A204.1 (cell line): ENCODE data around the gene UVRAG.

Source experiments
- FAIRE-seq: peaks from 2 replicates; lab custom pipeline; 2012; peaks lifted over from hg19 to GRCh38; lab: Jason Lieb, UNC

UVRAG gene

GRCh38 chr11:75784085-75784478 lies 30.9 kb upstream of the UVRAG start:
- no peak for FAIRE-seq

- no peak for FAIRE-seq
These were observed 30.5 kb upstream of the UVRAG start for GRCh38 chr11:75784506-75784905.

- FAIRE-seq, result no peak
These were observed 29.8 kb upstream of the UVRAG start for GRCh38 chr11:75785187-75785586.

- FAIRE-seq, result no peak
These were observed 28.8 kb upstream of the UVRAG start for GRCh38 chr11:75786101-75786736.

GRCh38 chr11:75789521-75789920 lies 25.5 kb upstream of the UVRAG start:
- FAIRE-seq, result no peak

GRCh38 chr11:75790986-75791385 lies 24.0 kb upstream of the UVRAG start:
- no peak for FAIRE-seq

- no peak for FAIRE-seq
These were observed 22.8 kb upstream of the UVRAG start for GRCh38 chr11:75792127-75792731.

GRCh38 chr11:75792997-75793800 lies 21.8 kb upstream of the UVRAG start:
- FAIRE-seq, result no peak

GRCh38 chr11:75793966-75794365 lies 21.0 kb upstream of the UVRAG start:
- no peak for FAIRE-seq

GRCh38 chr11:75795276-75796090 lies 19.5 kb upstream of the UVRAG start:
- FAIRE-seq, result no peak

GRCh38 chr11:75796091-75796435 lies 18.9 kb upstream of the UVRAG start:
- no peak for FAIRE-seq

- FAIRE-seq, result no peak
These were observed 17.9 kb upstream of the UVRAG start for GRCh38 chr11:75797116-75797515.

- FAIRE-seq, result no peak
These were observed 17.2 kb upstream of the UVRAG start for GRCh38 chr11:75797792-75798191.

GRCh38 chr11:75800136-75800675 lies 14.8 kb upstream of the UVRAG start:
- no peak for FAIRE-seq

- FAIRE-seq, result no peak
These were observed 14.2 kb upstream of the UVRAG start for GRCh38 chr11:75800728-75801361.

GRCh38 chr11:75801362-75802020 lies 13.5 kb upstream of the UVRAG start:
- FAIRE-seq, result no peak

GRCh38 chr11:75802021-75802912 lies 12.7 kb upstream of the UVRAG start:
- FAIRE-seq, result no peak

GRCh38 chr11:75802913-75803820 lies 11.8 kb upstream of the UVRAG start:
- peak; percentile 71 for FAIRE-seq

- no peak for FAIRE-seq
These were observed 5.9 kb upstream of the UVRAG start for GRCh38 chr11:75809111-75809510.
